Coronary artery (tissue), 2 donors: ENCODE measurements around the gene OSBPL8.

Source experiments
- DNase-seq: peaks from one replicate; pipeline ENCODE4 v3.0.0-alpha.2; 2017; ENCODE audit warnings: low spot score
- H3K27ac ChIP-seq, 2 donors: fragments of 200-600 bp; sonication (generic); one replicate each; pipeline ENCODE4 v1.5.1; 2016 to 2019
- H3K4me3 ChIP-seq: fragments of 200-600 bp; sonication (generic); 2 replicates; pipeline ENCODE4 v1.5.1; 2016; ENCODE audit warnings: mild to moderate bottlenecking, moderate library complexity
- CTCF ChIP-seq: fragments of 200-600 bp; sonication (generic); IDR thresholded peaks from one replicate; pipeline ENCODE4 v1.5.1; 2019; ENCODE audit warnings: antibody characterized with exemption

Gene OSBPL8

DNA sequence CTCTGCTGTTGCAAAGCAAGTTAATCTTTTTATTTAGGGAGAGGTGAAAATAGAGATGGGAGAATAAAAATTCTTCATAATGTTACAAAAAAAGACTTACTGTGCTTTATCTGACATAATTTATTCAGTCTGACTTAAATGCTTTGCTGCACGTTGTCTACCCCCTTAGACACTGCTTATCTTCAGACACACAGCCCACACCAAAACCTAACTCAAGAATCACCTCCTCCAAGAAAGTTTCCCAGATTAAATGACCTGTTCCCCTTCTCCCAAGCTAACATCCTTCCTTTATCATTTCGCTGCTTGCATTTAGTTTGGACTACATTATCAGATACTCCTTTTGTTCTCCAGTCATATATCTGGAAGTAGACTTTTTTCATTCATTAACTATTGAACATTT lies 3.8 kb downstream of the OSBPL8 start:
- H3K27ac ChIP-seq = no peak overlapping the region
- H3K4me3 ChIP-seq = no peak overlapping the region
- no peak for TF ChIP-seq CTCF
- DNase-seq = no peak

GRCh38 chr12:76555231-76555767 lies 4.3 kb downstream of the OSBPL8 start:
- TF ChIP-seq CTCF = no peak
- no peak overlapping the region for H3K4me3 ChIP-seq
- H3K27ac ChIP-seq = no peak overlapping the region
- DNase-seq = no peak

DNA sequence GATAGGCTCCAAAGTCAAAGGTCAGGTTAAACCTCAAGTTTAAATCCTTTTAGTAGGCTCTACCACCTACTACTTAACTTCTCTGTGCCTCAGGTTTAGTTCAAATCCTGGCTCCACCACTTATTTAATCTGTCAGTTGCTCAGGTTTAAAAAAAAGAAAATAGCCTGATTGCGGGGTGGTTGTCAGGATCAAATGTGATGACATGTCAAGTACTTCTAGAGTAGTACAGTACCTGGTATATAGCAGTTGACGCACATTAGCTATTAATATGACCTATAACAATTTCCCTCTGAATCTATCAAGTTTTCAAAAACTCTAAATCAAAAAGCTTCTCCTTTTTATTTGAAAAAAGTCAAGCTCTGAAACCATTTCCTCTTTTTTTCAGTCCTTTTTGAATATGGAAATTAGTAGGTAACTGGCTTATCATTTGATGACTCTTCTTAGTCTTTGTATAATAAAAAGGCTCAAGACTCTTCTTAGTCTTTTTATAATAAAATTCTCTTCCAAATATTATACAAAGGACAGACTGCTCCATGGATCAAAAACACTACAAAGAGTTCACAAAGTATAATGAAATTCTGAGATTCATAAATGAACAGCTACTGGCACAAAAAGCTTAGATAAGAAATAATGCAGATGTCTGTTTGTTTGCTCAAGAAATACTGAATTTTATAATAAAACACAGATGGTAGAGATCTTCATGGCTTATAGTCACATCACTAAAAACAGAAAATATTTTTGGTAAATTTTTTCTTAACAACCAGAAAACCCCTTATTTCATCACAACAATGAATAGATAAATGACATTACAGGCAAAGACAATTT lies 5.0 kb downstream of the OSBPL8 start:
- Histone ChIP-seq H3K4me3 (no peak overlapping the region), H3K27ac (no peak overlapping the region)
- no peak for DNase-seq
- no peak for TF ChIP-seq CTCF

GRCh38 chr12:76552343-76552938 lies 7.1 kb downstream of the OSBPL8 start:
- H3K27ac ChIP-seq = no peak overlapping the region
- no peak for TF ChIP-seq CTCF
- no peak for DNase-seq
- no peak overlapping the region for H3K4me3 ChIP-seq

- DNase-seq = no peak
- H3K4me3 ChIP-seq = no peak overlapping the region
- TF ChIP-seq CTCF = no peak
- no peak overlapping the region for H3K27ac ChIP-seq
Measured at GRCh38 chr12:76551482-76551888, 8.1 kb downstream of the OSBPL8 start.

DNA sequence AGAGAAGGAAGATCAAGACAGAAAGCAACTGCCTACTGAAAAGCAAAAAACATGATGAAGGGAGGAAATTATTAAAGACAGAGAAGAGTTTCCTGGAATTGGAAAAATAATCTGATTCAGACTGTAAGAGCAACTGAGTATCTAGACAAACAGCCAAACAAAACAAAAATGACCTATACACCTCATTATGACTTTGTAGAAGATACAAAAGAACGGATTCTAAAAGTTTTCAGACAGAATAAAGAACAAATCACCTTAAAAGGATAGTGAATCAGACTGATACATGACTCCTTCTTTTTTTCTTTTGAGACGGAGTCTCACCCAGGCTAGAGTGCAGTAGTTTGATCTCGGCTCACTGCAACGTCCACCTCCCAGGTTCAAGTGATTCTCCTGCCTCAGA lies 10.4 kb downstream of the OSBPL8 start:
- Histone ChIP-seq H3K27ac (no peak overlapping the region), H3K4me3 (no peak overlapping the region)
- no peak for DNase-seq
- no peak for TF ChIP-seq CTCF
